Subcutaneous adipose tissue (tissue), 4 donors: ENCODE data around the gene ENTPD8. TPM values are rescaled to one million over a fixed set of nuclear protein-coding genes. Genes with fewer than 3 reads are reported as not detected.

Experiments used
- CTCF ChIP-seq: fragments of 450-650 bp; IDR thresholded peaks from one replicate; pipeline ENCODE4 v1.5.1; 2016; ENCODE audit warnings: low read depth, mild to moderate bottlenecking, control low read depth, antibody characterized with exemption, moderate library complexity
- total RNA-seq, 4 donors: library from RNA; depleted of rRNA; stranded (reverse); fragments of >200 nt; gene quantifications; one replicate each; pipeline ENCODE4 v1.1.0, GENCODE V29; 2016

The ENTPD8 gene
- total RNA-seq, 4 donors from 2014 or later, result not detected

DNA sequence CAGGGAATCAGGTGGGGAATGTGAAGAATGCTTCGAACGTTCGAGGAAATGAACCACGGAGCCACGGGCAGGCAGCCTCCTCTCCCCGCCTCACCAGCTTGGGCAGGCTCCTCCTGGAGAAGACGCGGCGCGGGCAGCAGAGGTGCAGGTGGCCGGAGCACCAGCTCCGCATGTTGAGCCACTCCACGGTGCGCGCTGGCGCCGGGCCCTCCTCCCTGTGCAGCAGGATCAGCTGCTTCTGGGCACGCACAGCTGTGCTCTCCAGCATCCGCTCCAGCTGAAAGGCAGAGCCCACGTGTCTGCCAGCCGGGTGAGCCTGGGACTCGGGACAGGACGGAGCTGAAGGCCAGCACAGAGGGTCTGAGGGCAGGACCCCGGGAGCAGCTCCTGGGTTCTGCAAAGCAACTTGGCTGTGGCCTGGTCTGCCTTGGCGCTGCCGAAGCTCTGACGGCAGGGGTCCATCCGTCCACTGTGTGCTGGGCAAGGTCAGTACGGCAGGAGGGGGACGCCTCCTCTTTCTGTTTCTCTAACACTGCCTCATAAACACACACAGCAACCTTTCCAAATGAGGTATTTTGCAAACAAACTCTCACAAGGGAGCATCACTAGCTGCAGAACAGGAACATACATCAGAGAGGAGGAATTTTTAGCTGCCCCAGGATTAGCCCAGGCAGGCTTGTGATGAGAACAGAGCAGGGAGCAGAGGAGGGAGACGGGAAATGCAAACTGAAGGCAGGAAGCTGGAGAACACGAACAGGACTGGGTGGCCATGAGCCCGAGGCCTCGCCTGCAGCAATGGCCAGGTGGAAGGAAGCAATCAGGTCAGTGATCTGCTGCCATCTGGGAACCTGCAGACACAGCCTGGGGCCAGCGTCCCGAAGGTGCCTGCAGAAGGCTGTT, 38.1 kb upstream of the ENTPD8 start:
- TF ChIP-seq CTCF, result no peak

GRCh38 chr9:137478613-137478961, 37.4 kb upstream of the ENTPD8 start:
- TF ChIP-seq CTCF, result no peak

- TF ChIP-seq CTCF, result no peak
Observed at GRCh38 chr9:137477778-137478612, 36.8 kb upstream of the ENTPD8 start.

DNA sequence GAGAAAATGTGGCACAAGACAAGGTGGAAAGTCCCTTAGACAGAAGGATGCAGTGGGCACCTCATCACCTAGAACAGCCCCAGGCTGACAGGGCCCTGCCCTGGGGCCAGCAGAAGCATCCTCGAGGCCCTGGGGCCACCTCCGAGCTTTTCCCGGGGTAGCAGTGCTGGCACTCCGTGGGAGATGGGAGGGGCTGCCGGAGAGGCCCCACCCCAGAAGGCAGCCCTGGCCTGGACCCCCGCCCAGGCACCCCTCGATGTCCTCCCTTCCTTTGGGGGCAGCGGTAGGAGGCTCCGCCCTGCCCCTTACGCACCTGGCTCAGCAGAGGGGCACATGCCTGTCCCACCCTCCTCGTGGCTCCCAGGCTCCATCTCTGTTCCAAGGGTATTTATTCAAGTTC, 35.7 kb upstream of the ENTPD8 start:
- TF ChIP-seq CTCF, result no peak

- TF ChIP-seq CTCF, result no peak
Observed at GRCh38 chr9:137475666-137476065, 34.5 kb upstream of the ENTPD8 start.

DNA sequence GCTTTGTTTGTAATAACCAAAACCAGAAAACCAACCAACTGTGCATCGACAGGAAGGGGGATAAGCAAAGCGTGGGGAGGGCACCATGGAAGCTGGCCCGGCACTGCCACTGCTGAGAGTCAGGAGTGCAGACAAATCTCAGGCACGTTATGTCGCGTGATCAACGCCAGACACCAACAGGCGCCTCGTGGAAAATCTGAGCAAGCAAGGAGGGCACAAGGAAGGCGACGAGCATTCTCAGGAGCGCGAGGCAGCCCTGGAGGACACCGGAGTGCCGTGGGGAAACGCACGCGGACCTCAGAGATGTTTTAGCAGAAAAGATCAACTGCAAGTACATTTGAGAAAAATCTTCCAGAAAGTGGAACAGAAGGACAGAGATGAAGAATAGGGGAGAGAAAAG, 33.1 kb upstream of the ENTPD8 start:
- TF ChIP-seq CTCF, result no peak

DNA sequence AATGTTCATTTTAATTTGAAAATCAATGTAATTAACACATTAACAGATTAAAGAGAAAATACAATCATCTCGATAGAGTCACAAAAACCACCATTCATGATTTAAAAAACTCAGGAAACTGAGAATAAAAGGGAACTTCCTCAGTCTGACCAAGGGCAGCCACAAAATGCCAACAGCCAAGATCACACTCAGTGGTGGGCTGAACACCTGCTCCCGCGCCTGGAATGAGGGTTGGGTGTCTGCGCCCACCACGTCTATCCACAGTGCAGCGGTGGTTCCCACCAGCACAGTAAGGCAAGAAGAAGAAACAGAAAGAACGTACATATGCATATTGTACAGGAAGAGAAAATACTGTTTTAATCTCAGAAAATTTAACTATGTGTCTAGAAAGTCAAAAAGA, 29.6 kb upstream of the ENTPD8 start:
- TF ChIP-seq CTCF, result no peak
